Measurements from ENCODE around the gene CERS3. TPM values are rescaled to one million over a fixed set of nuclear protein-coding genes. Genes with fewer than 3 reads are reported as not detected.

The CERS3 gene
- total RNA-seq, 2 experiments from 2014 or later = 1.3 to 1.8 TPM

DNA sequence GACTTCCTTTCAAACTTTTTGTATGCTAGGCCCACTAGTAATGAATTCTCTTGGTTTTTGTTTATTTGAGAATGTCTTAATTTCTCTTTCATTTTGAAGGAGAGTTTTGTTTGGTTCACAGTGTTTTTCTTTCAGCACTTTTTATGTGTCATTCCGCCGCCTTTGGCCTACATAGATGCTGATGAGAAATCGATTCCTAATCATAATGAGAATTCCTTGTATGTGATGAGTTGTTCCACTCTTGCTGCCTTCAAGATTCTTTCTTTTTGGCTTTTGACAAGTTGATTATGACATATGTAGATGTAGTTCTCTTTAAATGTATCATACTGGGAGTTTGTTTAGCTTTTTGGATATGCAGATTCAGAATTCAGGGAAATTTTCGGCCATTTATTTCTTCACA is 35.5 kb downstream of the CERS3 start:
- H3K27ac ChIP-seq (ENCODE audit: low read depth in 1 of 2, low read length in 2 of 2) = no peak overlapping the region
- intact Hi-C loops (cut with DNase I, micrococcal nuclease) = no loop called here
- H3K4me3 Mint-ChIP-seq = no peak overlapping the region
- TF ChIP-seq, protein P1, sequence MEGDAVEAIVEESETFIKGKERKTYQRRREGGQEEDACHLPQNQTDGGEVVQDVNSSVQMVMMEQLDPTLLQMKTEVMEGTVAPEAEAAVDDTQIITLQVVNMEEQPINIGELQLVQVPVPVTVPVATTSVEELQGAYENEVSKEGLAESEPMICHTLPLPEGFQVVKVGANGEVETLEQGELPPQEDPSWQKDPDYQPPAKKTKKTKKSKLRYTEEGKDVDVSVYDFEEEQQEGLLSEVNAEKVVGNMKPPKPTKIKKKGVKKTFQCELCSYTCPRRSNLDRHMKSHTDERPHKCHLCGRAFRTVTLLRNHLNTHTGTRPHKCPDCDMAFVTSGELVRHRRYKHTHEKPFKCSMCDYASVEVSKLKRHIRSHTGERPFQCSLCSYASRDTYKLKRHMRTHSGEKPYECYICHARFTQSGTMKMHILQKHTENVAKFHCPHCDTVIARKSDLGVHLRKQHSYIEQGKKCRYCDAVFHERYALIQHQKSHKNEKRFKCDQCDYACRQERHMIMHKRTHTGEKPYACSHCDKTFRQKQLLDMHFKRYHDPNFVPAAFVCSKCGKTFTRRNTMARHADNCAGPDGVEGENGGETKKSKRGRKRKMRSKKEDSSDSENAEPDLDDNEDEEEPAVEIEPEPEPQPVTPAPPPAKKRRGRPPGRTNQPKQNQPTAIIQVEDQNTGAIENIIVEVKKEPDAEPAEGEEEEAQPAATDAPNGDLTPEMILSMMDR (IDR thresholded peaks at IDR 0.05) = no peak
- no peaks in the 10 kb centered on the region for H3K36me3 Mint-ChIP-seq (ENCODE audit: low read depth)
- CTCF ChIA-PET = no interaction called here
- H3K27me3 ChIP-seq (ENCODE audit: control insufficient read depth in 1 of 2, insufficient read depth in 2 of 2, low read length in 2 of 2) = no peaks in the 10 kb centered on the region
- H3K9me3 ChIP-seq (ENCODE audit: control insufficient read depth in 1 of 2, insufficient read depth in 1 of 2, low read length in 2 of 2) = no peaks in the 10 kb centered on the region
- H3K9me3 Mint-ChIP-seq = no peaks in the 10 kb centered on the region
- no peak overlapping the region for H3K4me3 ChIP-seq (ENCODE audit: low read length)
- no peaks in the 10 kb centered on the region for H3K36me3 ChIP-seq (ENCODE audit: insufficient read depth, low read length)
- H3K4me1 ChIP-seq (ENCODE audit: insufficient read depth, low read length) = no peaks in the 10 kb centered on the region
- H3K27ac Mint-ChIP-seq = no peak overlapping the region
- DNase-seq (no peak), ATAC-seq (ENCODE audit: poor library complexity) (no peak)
- H3K27me3 Mint-ChIP-seq = no peaks in the 10 kb centered on the region
- H3K4me1 Mint-ChIP-seq (ENCODE audit: low read depth) = no peaks in the 10 kb centered on the region
- POLR2A ChIA-PET = no interaction called here

GRCh38 chr15:100484443-100484842 is 44.3 kb downstream of the CERS3 start:
- no peaks in the 10 kb centered on the region for H3K27me3 Mint-ChIP-seq
- H3K36me3 Mint-ChIP-seq (ENCODE audit: low read depth) = peaks cover 36% of the 10 kb centered on the region
- DNase-seq (no peak), ATAC-seq (ENCODE audit: poor library complexity) (no peak)
- Histone ChIP-seq H3K4me1 (ENCODE audit: insufficient read depth, low read length) (no peaks in the 10 kb centered on the region), H3K36me3 (ENCODE audit: insufficient read depth, low read length) (no peaks in the 10 kb centered on the region), H3K27ac (ENCODE audit: low read depth in 1 of 2, low read length in 2 of 2) (no peak overlapping the region), H3K9me3 (ENCODE audit: control insufficient read depth in 1 of 2, insufficient read depth in 1 of 2, low read length in 2 of 2) (no peaks in the 10 kb centered on the region), H3K4me3 (ENCODE audit: low read length) (no peak overlapping the region), H3K27me3 (ENCODE audit: control insufficient read depth in 1 of 2, insufficient read depth in 2 of 2, low read length in 2 of 2) (no peaks in the 10 kb centered on the region)
- H3K4me3 Mint-ChIP-seq = no peak overlapping the region
- H3K9me3 Mint-ChIP-seq = no peaks in the 10 kb centered on the region
- ChIA-PET CTCF (no interaction called here), POLR2A (no interaction called here)
- TF ChIP-seq, protein P1 (IDR thresholded peaks at IDR 0.05) = no peak
- no peaks in the 10 kb centered on the region for H3K4me1 Mint-ChIP-seq (ENCODE audit: low read depth)
- H3K27ac Mint-ChIP-seq = no peak overlapping the region
- intact Hi-C loops (cut with DNase I, micrococcal nuclease) = no loop called here

- H3K27me3 Mint-ChIP-seq = no peaks in the 10 kb centered on the region
- Histone ChIP-seq H3K27me3 (ENCODE audit: control insufficient read depth in 1 of 2, insufficient read depth in 2 of 2, low read length in 2 of 2) (no peaks in the 10 kb centered on the region), H3K9me3 (ENCODE audit: control insufficient read depth in 1 of 2, insufficient read depth in 1 of 2, low read length in 2 of 2) (peaks cover 0 to 7% of the 10 kb centered on the region in 2 experiments), H3K4me1 (ENCODE audit: insufficient read depth, low read length) (no peaks in the 10 kb centered on the region), H3K27ac (ENCODE audit: low read depth in 1 of 2, low read length in 2 of 2) (no peak overlapping the region), H3K4me3 (ENCODE audit: low read length) (no peak overlapping the region), H3K36me3 (ENCODE audit: insufficient read depth, low read length) (no peaks in the 10 kb centered on the region)
- H3K4me3 Mint-ChIP-seq = no peak overlapping the region
- peaks cover 6% of the 10 kb centered on the region for H3K9me3 Mint-ChIP-seq
- intact Hi-C loops (cut with DNase I, micrococcal nuclease) = no loop called here
- no peak for ATAC-seq (ENCODE audit: poor library complexity)
- H3K27ac Mint-ChIP-seq = no peak overlapping the region
- H3K36me3 Mint-ChIP-seq (ENCODE audit: low read depth) = peaks cover 46% of the 10 kb centered on the region
- no peak for DNase-seq
- ChIA-PET CTCF (no interaction called here), POLR2A (no interaction called here)
- TF ChIP-seq, protein P1 (IDR thresholded peaks at IDR 0.05) = no peak
- H3K4me1 Mint-ChIP-seq (ENCODE audit: low read depth) = no peaks in the 10 kb centered on the region
These were observed 45.4 kb downstream of the CERS3 start for GRCh38 chr15:100483370-100483769.
